Gastrocnemius medialis (tissue), 4 donors: Measurements from ENCODE around the gene HADH.

Experiments used
- POLR2A ChIP-seq, 2 donors: fragments of 450-650 bp; IDR thresholded peaks; one replicate each; pipeline ENCODE4 v1.6.1; 2017; ENCODE audit warnings: antibody characterized with exemption in 2 of 2, mild to moderate bottlenecking in 2 of 2, moderate library complexity in 2 of 2
- TF ChIP-seq, protein P1 (sequence below), 5 experiments: fragments of 450-650 bp in 3 of 5; fragments of 200-600 bp in 2 of 5; sonication (generic) in 2 of 5; IDR thresholded peaks in 4 of 5; conservative IDR thresholded peaks in 1 of 5; 1 replicate in 4 of 5; 2 replicates in 1 of 5; pipeline ENCODE4 v1.5.1; 2016 to 2019; ENCODE audit warnings: antibody characterized with exemption in 5 of 5, mild to moderate bottlenecking in 3 of 5, moderate library complexity in 3 of 5

- TF ChIP-seq, protein P1, sequence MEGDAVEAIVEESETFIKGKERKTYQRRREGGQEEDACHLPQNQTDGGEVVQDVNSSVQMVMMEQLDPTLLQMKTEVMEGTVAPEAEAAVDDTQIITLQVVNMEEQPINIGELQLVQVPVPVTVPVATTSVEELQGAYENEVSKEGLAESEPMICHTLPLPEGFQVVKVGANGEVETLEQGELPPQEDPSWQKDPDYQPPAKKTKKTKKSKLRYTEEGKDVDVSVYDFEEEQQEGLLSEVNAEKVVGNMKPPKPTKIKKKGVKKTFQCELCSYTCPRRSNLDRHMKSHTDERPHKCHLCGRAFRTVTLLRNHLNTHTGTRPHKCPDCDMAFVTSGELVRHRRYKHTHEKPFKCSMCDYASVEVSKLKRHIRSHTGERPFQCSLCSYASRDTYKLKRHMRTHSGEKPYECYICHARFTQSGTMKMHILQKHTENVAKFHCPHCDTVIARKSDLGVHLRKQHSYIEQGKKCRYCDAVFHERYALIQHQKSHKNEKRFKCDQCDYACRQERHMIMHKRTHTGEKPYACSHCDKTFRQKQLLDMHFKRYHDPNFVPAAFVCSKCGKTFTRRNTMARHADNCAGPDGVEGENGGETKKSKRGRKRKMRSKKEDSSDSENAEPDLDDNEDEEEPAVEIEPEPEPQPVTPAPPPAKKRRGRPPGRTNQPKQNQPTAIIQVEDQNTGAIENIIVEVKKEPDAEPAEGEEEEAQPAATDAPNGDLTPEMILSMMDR (IDR thresholded peaks at IDR 0.05 in 4 of 5, conservative IDR thresholded peaks at IDR 0.05 in 1 of 5), result no peak
- TF ChIP-seq POLR2A (IDR thresholded peaks at IDR 0.05), result no peak
These were observed 14.4 kb downstream of the HADH start for GRCh38 chr4:108003982-108004515.
